ENCODE results near the gene ASXL3.

Gene ASXL3

GRCh38 chr18:33676593-33676992 lies 98.6 kb downstream of the ASXL3 start:
- no peak for ATAC-seq
- TF ChIP-seq ZNF565 (CRISPR knock-in tag; conservative IDR thresholded peaks at IDR 0.05; ENCODE audit: low read depth) (no peak), POU6F1 (CRISPR knock-in tag; IDR thresholded peaks at IDR 0.05; ENCODE audit: borderline replicate concordance, low read depth) (no peak), CSRNP3 (CRISPR knock-in tag; IDR thresholded peaks at IDR 0.05) (no peak), CREB5 (CRISPR knock-in tag; IDR thresholded peaks at IDR 0.05; ENCODE audit: low read depth) (no peak), TOX (CRISPR knock-in tag; IDR thresholded peaks at IDR 0.05; ENCODE audit: borderline replicate concordance) (no peak), BACH2 (CRISPR knock-in tag; IDR thresholded peaks at IDR 0.05; ENCODE audit: borderline replicate concordance) (no peak), TSHZ2 (CRISPR knock-in tag; IDR thresholded peaks at IDR 0.05) (no peak), ZNF70 (CRISPR knock-in tag; IDR thresholded peaks at IDR 0.05) (no peak), ZNF8 (CRISPR knock-in tag; IDR thresholded peaks at IDR 0.05) (no peak), ARNTL (CRISPR knock-in tag; IDR thresholded peaks at IDR 0.05; ENCODE audit: borderline replicate concordance, low read depth) (no peak), RARB (CRISPR knock-in tag; IDR thresholded peaks at IDR 0.05) (no peak)

GRCh38 chr18:33677891-33678290 lies 99.9 kb downstream of the ASXL3 start:
- no peak for TF ChIP-seq ZNF70 (CRISPR knock-in tag; IDR thresholded peaks at IDR 0.05)
- no peak for TF ChIP-seq TSHZ2 (CRISPR knock-in tag; IDR thresholded peaks at IDR 0.05)
- no peak for TF ChIP-seq POU6F1 (CRISPR knock-in tag; IDR thresholded peaks at IDR 0.05; ENCODE audit: borderline replicate concordance, low read depth)
- TF ChIP-seq CREB5 (CRISPR knock-in tag; IDR thresholded peaks at IDR 0.05; ENCODE audit: low read depth) = no peak
- no peak for TF ChIP-seq ZNF8 (CRISPR knock-in tag; IDR thresholded peaks at IDR 0.05)
- TF ChIP-seq PPARA (CRISPR knock-in tag; IDR thresholded peaks at IDR 0.05; ENCODE audit: borderline replicate concordance) = no peak
- no peak for TF ChIP-seq CSDC2 (CRISPR knock-in tag; IDR thresholded peaks at IDR 0.05)
- no peak for TF ChIP-seq ESRRG (CRISPR knock-in tag; IDR thresholded peaks at IDR 0.05)
- TF ChIP-seq SNAI2 (CRISPR knock-in tag; IDR thresholded peaks at IDR 0.05) = no peak
- TF ChIP-seq TCF4 (CRISPR knock-in tag; IDR thresholded peaks at IDR 0.05; ENCODE audit: borderline replicate concordance) = no peak
- no peak for TF ChIP-seq ISL1 (CRISPR knock-in tag; IDR thresholded peaks at IDR 0.05)
- TF ChIP-seq TOX (CRISPR knock-in tag; IDR thresholded peaks at IDR 0.05; ENCODE audit: borderline replicate concordance) = no peak
- TF ChIP-seq BACH2 (CRISPR knock-in tag; IDR thresholded peaks at IDR 0.05; ENCODE audit: borderline replicate concordance) = no peak
- no peak for TF ChIP-seq ZNF565 (CRISPR knock-in tag; conservative IDR thresholded peaks at IDR 0.05; ENCODE audit: low read depth)
- no peak for TF ChIP-seq ZFP3 (CRISPR knock-in tag; IDR thresholded peaks at IDR 0.05)
- no peak for TF ChIP-seq GLIS3 (CRISPR knock-in tag; IDR thresholded peaks at IDR 0.05)
- no peak for TF ChIP-seq ZFP30 (CRISPR knock-in tag; IDR thresholded peaks at IDR 0.05)
- no peak for ATAC-seq
